Astrocyte (in vitro differentiated cells and primary cell): ENCODE results near the gene TK2. TPM values are rescaled to one million over a fixed set of nuclear protein-coding genes. Genes with fewer than 3 reads are reported as not detected.

Experiments
- DNase-seq: peaks from one replicate; pipeline ENCODE4 v3.0.0-alpha.2; 2010; ENCODE audit warnings: low read depth
- FAIRE-seq: peaks from 2 replicates; lab custom pipeline; 2011; peaks lifted over from hg19 to GRCh38; lab: Jason Lieb, UNC
- H2AFZ ChIP-seq: 2 replicates; pipeline ENCODE4 v1.6.0; 2012; ENCODE audit warnings: low read depth, low read length, inconsistent platforms
- H3K27ac ChIP-seq: 2 replicates; pipeline ENCODE4 v1.5.1; 2011; ENCODE audit warnings: low read depth, low read length, inconsistent platforms
- H3K27me3 ChIP-seq: 2 replicates; pipeline ENCODE4 v1.6.0; 2011; ENCODE audit warnings: low read length, inconsistent platforms; ENCODE audit not compliant: insufficient read depth
- H3K36me3 ChIP-seq: 2 replicates; pipeline ENCODE4 v1.5.1; 2011; ENCODE audit warnings: low read length, inconsistent platforms; ENCODE audit not compliant: insufficient read depth
- H3K4me1 ChIP-seq: 2 replicates; pipeline ENCODE4 v1.5.1; 2011; ENCODE audit warnings: low read length, inconsistent platforms; ENCODE audit not compliant: insufficient read depth
- H3K4me2 ChIP-seq: 2 replicates; pipeline ENCODE4 v1.6.0; 2012; ENCODE audit warnings: low read length, inconsistent platforms
- H3K4me3 ChIP-seq: 2 replicates; pipeline ENCODE4 v1.5.1; 2011; ENCODE audit warnings: low read depth, mild to moderate bottlenecking, low read length, inconsistent platforms; ENCODE audit not compliant: insufficient read depth
- H3K79me2 ChIP-seq: 2 replicates; pipeline ENCODE4 v1.6.0; 2012; ENCODE audit warnings: mild to moderate bottlenecking, low read length, inconsistent platforms; ENCODE audit not compliant: insufficient read depth
- H3K9ac ChIP-seq: 2 replicates; pipeline ENCODE4 v1.6.0; 2012; ENCODE audit warnings: mild to moderate bottlenecking, low read length, inconsistent platforms
- H3K9me3 ChIP-seq: 2 replicates; pipeline ENCODE4 v1.5.1; 2012; ENCODE audit warnings: low read depth, mild to moderate bottlenecking, low read length, inconsistent platforms; ENCODE audit not compliant: insufficient read depth
- H4K20me1 ChIP-seq: 2 replicates; pipeline ENCODE4 v1.6.0; 2012; ENCODE audit warnings: low read length, inconsistent platforms; ENCODE audit not compliant: insufficient read depth
- H3K27ac Mint-ChIP-seq: one replicate; pipeline ENCODE4 v1.8.0; 2021; ENCODE audit warnings: mild to moderate bottlenecking, mixed read lengths; ENCODE audit not compliant: unreplicated experiment
- H3K27me3 Mint-ChIP-seq: one replicate; pipeline ENCODE4 v1.8.0; 2021; ENCODE audit warnings: low read depth, mixed read lengths; ENCODE audit not compliant: unreplicated experiment
- H3K36me3 Mint-ChIP-seq: one replicate; pipeline ENCODE4 v1.8.0; 2021; ENCODE audit warnings: low read depth, mixed read lengths; ENCODE audit not compliant: unreplicated experiment
- H3K4me1 Mint-ChIP-seq: one replicate; pipeline ENCODE4 v1.8.0; 2021; ENCODE audit warnings: low read depth, mixed read lengths; ENCODE audit not compliant: unreplicated experiment
- H3K4me3 Mint-ChIP-seq: one replicate; pipeline ENCODE4 v1.8.0; 2021; ENCODE audit warnings: mild to moderate bottlenecking, moderate library complexity, mixed read lengths; ENCODE audit not compliant: unreplicated experiment
- H3K9me3 Mint-ChIP-seq: one replicate; pipeline ENCODE4 v1.8.0; 2021; ENCODE audit warnings: mild to moderate bottlenecking, mixed read lengths; ENCODE audit not compliant: unreplicated experiment
- EZH2 ChIP-seq: IDR thresholded peaks from 2 replicates; pipeline ENCODE4 v1.6.1; 2012; ENCODE audit warnings: mild to moderate bottlenecking, low read length, inconsistent platforms; ENCODE audit not compliant: insufficient read depth
- total RNA-seq: library from RNA; stranded (reverse); gene quantifications from 2 replicates; pipeline ENCODE4 v1.2.1, GENCODE V29; 2021
- TF ChIP-seq, protein P1 (sequence below): IDR thresholded peaks from 2 replicates; pipeline ENCODE4 v1.5.1; 2011; ENCODE audit warnings: low read depth, mild to moderate bottlenecking, inconsistent platforms, low read length, moderate library complexity; ENCODE audit not compliant: insufficient read depth

Gene TK2
- total RNA-seq, 1 donor from 2014 or later: 12.4 TPM

DNA sequence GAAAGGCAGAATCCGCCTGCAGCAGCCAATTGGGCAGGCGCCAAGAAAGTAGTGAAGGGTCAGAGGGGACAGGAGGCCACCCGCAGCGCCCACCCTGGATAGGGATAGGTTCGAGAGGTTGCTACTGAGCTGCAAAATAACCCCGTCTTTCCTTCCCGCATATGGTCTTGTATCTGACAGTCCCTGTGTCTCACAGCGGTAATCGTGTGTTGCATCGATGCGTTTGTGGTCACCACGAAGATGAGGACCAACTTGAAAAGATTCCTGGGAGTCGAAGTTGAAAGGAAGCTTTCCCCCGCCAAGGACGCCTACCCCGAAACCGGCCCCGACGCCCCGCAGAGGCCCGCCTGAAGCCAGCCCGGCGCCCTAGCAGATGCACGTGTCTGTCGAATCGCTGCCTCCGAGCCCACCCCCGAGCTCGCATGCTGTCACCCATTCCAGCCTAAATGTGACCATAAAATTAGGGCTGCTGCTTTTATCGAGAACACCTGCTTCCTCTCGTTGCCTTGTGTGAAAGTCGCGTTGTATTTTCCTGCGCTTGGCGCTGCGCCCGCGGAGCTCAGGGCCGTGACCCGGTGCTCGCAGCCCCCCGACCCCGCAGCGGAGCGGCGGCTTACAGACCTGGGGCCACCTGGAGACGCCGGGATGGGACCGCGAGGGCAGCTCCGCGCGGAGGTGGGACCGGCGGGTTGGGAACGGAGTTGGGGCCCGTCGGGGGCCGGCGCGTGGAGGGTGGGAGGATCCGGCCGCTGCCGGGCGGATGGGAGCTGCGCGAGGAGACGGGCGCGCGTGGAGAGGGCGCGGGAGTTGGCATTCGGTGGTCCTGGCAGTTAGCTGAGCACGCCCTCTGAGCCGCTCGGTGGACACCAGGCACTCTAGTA is 29.0 kb upstream of the TK2 start, which contains the start of gene CMTM2:
Gene CMTM2 (plus strand): TSS at position 813 of the 881 bp plus-strand sequence. CDS start 145 bp downstream, outside the sequence.
- H3K4me1 ChIP-seq: peaks cover 29% of the 10 kb centered on the region
- Mint-ChIP-seq H3K9me3 (no peaks in the 10 kb centered on the region), H3K4me1 (peaks cover 14% of the 10 kb centered on the region), H3K4me3 (no peak within 1 kb of the TSS), H3K27me3 (peaks cover 27% of the 10 kb centered on the region), H3K36me3 (no peaks in the 10 kb centered on the region), H3K27ac (peak within 1 kb of the TSS; percentile 81)
- TF ChIP-seq EZH2: peak; percentile 72
- TF ChIP-seq, protein P1, sequence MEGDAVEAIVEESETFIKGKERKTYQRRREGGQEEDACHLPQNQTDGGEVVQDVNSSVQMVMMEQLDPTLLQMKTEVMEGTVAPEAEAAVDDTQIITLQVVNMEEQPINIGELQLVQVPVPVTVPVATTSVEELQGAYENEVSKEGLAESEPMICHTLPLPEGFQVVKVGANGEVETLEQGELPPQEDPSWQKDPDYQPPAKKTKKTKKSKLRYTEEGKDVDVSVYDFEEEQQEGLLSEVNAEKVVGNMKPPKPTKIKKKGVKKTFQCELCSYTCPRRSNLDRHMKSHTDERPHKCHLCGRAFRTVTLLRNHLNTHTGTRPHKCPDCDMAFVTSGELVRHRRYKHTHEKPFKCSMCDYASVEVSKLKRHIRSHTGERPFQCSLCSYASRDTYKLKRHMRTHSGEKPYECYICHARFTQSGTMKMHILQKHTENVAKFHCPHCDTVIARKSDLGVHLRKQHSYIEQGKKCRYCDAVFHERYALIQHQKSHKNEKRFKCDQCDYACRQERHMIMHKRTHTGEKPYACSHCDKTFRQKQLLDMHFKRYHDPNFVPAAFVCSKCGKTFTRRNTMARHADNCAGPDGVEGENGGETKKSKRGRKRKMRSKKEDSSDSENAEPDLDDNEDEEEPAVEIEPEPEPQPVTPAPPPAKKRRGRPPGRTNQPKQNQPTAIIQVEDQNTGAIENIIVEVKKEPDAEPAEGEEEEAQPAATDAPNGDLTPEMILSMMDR: no peak
- peak within 1 kb of the TSS; percentile 55 for H2AFZ ChIP-seq
- no peaks in the 10 kb centered on the region for H3K79me2 ChIP-seq
- H4K20me1 ChIP-seq: no peaks in the 10 kb centered on the region
- H3K27ac ChIP-seq: no peak within 1 kb of the TSS
- peak within 1 kb of the TSS; percentile 81 for H3K4me2 ChIP-seq
- H3K27me3 ChIP-seq: peaks cover 17% of the 10 kb centered on the region
- no peaks in the 10 kb centered on the region for H3K36me3 ChIP-seq
- no peaks in the 10 kb centered on the region for H3K9me3 ChIP-seq
- no peak within 1 kb of the TSS for H3K9ac ChIP-seq
- FAIRE-seq (no peak), DNase-seq (no peak)
- peak within 1 kb of the TSS; percentile 19 for H3K4me3 ChIP-seq

DNA sequence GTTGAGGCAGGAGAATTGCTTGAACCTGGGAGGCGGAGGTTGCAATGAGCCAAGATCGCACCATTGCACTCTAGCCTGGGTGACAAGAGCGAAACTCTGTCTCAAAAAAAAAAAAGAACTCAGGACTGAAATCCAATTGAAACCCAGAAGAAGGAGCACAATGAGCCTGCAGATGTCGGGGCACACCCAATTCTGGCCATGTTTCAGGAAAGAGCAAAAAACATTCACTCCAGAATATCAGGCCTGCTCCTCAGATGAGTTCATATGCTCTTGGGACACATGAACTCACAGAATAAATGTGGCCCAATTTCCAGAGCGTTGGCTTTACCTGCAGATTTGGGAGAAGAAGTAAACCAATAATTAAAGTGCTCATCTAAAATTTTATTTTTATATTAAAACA is 26.4 kb upstream of the TK2 start:
- peaks cover 30% of the 10 kb centered on the region for H3K27me3 Mint-ChIP-seq
- Histone ChIP-seq H3K9ac (no peak overlapping the region), H3K4me1 (peaks cover 24% of the 10 kb centered on the region), H3K79me2 (no peaks in the 10 kb centered on the region), H2AFZ (no peak overlapping the region), H3K4me3 (no peak overlapping the region), H3K9me3 (no peaks in the 10 kb centered on the region), H3K36me3 (no peaks in the 10 kb centered on the region), H3K4me2 (no peak overlapping the region), H3K27me3 (peaks cover 17% of the 10 kb centered on the region), H3K27ac (no peak overlapping the region), H4K20me1 (no peaks in the 10 kb centered on the region)
- H3K36me3 Mint-ChIP-seq: peaks cover 2% of the 10 kb centered on the region
- H3K27ac Mint-ChIP-seq: no peak overlapping the region
- peaks cover 11% of the 10 kb centered on the region for H3K4me1 Mint-ChIP-seq
- FAIRE-seq: no peak
- no peak for DNase-seq
- no peaks in the 10 kb centered on the region for H3K9me3 Mint-ChIP-seq
- TF ChIP-seq, protein P1: no peak
- no peak for TF ChIP-seq EZH2
- H3K4me3 Mint-ChIP-seq: no peak overlapping the region

DNA sequence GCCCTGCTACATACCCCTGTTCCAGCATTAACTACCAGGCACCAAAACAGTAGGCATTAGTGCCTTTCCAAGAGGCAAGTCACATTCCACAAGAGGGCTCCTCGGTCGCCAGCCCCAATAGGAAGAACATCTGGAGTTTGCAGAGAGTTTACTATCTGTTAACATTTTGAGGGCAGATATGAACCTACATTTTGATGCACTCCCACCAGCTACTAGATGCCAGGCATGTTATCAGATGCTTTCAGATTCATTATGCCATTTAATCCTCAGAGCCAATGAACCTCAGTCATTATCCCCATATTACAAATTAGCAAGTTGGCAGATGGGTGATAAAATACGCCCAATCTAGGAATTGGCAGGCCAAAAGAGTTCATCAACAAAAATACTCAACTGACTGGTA is 25.1 kb upstream of the TK2 start:
- Mint-ChIP-seq H3K9me3 (no peaks in the 10 kb centered on the region), H3K36me3 (peaks cover 2% of the 10 kb centered on the region), H3K4me1 (peaks cover 6% of the 10 kb centered on the region), H3K27ac (no peak overlapping the region), H3K27me3 (peaks cover 29% of the 10 kb centered on the region), H3K4me3 (no peak overlapping the region)
- no peaks in the 10 kb centered on the region for H3K79me2 ChIP-seq
- peaks cover 16% of the 10 kb centered on the region for H3K4me1 ChIP-seq
- no peak overlapping the region for H2AFZ ChIP-seq
- DNase-seq: no peak
- H3K36me3 ChIP-seq: no peaks in the 10 kb centered on the region
- no peak overlapping the region for H3K4me2 ChIP-seq
- no peak for FAIRE-seq
- no peaks in the 10 kb centered on the region for H4K20me1 ChIP-seq
- H3K27me3 ChIP-seq: peaks cover 17% of the 10 kb centered on the region
- no peaks in the 10 kb centered on the region for H3K9me3 ChIP-seq
- no peak overlapping the region for H3K9ac ChIP-seq
- no peak for TF ChIP-seq EZH2
- TF ChIP-seq, protein P1: no peak
- no peak overlapping the region for H3K4me3 ChIP-seq
- no peak overlapping the region for H3K27ac ChIP-seq
